HG02885 (cell line): Measurements from ENCODE around the gene CACNA1G.
A peak's percentile ranks its signal among the peaks of the same experiment; 100 is the strongest.

ENCODE experiments used
- ATAC-seq: cut with Tn5 transposase; IDR thresholded peaks from one replicate; pipeline ENCODE4 v1.9.1; 2021; ENCODE audit warnings: mild to moderate bottlenecking; ENCODE audit not compliant: unreplicated experiment, poor library complexity

The CACNA1G gene

DNA sequence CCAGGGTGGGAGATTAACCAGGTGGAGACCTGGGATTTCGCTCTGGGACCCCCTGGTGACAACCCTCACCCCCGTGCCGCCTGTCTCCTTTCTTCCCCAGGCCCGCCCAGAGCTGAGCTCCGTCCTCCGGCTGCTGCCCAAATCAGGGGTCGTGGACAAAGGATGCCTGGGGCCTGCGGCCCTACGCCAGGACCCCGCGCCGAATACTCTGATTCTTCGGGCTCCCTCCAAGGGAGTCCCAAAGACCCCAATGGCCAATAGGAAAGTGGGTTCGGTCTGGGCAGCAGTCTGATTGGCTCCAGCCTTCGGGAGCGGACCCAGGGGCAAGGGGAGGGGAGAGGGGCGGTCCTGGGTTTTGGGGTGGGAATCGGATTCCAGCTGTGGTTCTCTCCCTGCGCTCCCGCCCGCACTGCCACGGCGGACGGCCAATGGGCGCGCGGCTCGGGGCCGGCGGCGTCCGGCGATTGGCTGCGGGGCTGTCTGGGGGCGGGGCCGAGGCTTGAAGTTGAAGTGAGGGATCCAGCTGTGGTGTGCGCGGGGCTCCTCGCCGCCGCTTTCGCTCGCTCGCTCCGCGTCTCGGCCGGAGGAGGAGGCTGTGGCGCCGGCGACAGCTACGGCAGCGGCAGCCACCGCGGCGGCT, at the start of gene CACNA1G:
CACNA1G (plus strand) TSS at position 531 of the 640 bp plus-strand sequence. CDS start 745 bp downstream, outside the sequence.
- peak; percentile 95 for ATAC-seq

DNA sequence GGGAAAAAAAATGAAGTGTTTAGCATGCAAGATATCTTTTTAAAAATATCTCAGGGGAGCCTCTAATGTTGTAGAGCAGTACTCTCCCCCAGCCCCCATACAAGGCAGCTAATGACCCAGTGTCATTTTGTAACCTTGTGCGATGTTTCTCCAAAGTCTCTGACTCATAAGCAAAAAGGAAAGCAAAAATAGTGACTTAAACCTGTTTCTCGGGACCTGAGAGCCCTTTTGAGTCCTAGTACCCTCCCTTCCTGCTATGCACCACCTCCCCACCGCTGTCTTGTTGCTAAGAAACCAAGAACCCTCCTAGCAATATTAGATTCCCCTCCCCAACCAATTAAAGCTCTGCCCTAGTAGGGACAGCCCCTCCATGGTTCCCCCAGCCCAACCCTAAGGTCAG, 49.5 kb upstream of the CACNA1G start:
- ATAC-seq: peak; percentile 69

DNA sequence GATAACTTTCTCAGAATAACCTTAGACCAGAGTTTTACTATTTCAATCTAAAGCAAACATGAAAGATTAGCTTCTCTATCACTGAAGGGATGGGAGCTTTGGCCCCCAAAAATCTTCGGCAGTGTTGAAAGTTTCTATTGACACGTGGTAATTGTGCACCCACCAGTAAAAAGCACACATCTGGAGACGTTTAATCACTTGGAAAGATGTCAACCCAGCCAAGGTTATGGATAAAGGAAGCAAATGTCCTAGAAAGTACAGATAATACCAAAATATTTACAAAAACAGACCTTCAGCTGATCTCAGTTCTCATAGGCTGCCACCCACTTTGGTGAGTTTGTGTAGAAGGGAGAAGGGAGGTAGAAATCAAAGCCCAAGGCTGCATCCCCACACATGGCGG, 47.0 kb upstream of the CACNA1G start:
- no peak for ATAC-seq

DNA sequence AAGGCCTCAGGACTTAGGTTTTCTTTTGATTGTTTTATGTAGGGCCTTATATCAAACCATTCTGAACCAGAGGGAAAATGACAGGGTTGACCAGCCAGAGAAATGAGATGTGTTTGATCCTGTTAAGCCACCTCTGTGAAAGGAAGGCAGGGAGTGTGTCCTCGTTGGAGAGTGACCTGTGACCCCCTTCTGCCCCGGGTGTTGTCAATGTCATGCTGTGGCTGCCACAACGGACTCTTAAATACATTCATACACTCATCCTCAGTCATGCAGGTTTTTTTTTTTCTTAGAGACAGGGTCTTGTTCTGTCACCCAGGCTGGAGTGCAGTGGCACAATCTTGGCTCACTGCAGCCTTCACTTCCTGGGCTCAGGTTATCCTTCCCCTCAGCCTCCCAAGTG, 46.1 kb upstream of the CACNA1G start:
- ATAC-seq: no peak

DNA sequence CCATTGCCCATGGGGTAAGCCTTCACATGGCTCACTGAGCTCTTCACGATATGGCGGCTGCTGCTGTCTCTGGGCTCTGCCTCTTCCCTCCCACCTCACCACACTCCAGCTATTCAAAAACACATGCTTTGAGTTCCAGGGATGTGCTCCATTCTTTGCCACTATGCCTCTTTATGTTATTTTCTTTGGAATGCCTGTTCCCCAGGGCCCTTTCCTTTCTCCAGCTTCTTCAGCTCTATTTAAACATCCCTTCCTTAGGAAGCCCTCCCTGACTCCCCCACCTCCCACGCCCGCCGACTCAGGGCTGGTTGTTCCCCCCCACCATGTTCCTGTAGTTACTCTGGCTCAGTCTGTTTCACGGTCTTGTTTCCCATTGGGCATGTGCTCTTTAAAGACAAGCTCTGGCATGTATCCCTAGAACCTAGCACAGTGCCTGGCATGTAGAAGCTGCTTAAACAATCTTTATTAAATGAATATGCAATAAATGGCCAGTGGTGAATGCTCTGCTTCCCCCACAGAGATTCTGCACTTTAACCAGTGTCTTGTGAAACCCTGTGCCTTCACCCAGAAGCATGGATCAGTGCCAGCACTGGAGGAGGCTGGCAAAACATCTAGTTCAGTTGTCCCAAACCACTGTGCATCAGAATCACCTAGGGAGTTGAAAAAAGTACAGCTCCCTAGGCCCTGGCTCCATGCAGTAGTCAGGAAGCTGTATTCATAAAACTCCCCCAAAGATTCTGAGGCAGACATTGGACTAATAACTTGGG, 45.4 kb upstream of the CACNA1G start:
- no peak for ATAC-seq

DNA sequence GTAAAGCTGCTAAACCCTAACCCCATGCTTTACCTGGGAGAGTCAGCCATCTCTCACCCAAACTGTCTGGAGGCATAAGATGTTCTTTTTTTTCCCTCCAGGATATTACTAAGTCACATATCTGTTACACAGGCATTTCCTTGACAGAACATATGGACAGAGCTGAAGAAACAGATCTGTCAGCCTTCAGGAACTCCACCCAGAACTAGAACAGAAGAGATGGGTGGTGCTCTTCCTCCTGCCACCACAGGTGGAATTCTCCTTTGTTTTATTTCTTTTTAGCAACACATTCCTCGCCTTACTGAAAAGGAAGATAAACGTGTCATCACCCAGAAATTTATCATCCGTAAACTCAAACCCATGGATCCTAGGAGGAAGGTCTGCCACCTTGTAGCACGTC, 43.5 kb upstream of the CACNA1G start:
- no peak for ATAC-seq

DNA sequence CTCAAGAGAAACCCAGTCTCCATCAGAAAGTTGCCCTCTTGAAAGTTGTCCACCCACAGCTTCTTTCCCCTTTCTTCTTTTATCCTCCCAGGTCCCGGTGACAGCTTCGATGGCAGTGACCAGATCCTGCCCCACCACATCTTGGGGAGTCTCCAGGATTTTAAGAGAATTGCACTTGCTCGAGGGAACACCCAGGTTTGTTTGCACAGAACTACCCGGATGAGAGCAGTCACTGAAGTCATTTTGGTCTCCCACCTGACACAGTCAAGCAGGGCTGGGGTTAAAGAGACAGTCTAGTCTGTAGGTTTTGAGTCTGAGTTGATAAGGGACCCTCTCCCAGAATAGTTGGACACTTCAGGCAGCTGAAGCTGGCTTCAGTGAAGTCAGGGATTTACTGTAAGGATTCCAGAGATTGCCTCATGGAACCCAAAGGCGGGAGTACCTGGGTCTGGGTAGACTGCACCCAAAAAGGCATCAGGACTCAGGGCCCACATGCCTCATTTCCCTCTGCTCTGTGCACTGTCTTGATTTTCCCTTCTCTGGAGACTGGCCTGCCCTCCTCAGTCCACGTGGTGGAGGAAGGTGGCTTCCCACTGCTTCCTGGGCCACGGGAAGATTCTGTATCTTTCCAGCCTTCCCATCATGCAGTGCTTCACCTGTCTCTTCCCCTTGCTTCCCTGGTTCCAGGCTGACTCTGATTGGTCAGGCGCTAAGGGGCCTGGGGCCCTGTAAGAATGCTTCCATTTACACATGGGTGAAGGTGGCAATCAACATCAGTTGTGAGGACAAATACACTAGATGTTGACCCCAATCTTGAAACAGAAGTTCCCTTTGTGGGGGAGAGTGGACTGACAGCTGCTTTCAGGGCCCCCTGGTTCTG, 42.8 kb upstream of the CACNA1G start:
- no peak for ATAC-seq

DNA sequence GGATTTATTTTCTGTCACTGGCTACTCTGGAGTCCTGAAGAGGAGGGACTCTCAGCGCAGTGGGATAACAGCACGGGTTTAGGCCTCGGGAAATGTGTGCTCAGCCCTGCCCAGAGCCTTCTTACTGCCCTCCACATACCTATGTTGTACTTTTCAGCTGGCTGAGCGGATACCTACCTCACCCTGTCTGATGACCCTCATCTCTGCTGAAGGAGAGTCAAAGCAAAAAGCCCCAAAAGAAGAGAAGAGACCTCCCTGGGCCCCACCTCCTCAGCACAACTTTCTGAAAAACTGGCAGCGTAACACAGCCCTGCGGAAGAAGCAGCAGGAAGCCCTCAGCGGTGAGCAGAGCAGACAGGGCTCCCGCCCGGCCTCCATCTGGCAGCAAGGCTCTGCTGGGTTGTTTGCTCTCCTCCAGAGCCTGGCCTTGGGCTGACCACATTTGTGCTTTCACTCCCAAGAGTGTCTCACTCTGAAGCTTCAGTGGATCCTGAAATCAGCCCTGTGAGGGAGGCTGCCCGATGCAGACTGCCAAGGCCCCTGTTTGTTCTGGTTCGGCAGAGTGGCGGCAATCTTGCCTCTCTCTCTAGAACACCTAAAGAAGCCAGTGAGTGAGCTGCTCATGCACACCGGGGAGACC, 42.0 kb upstream of the CACNA1G start:
- no peak for ATAC-seq

DNA sequence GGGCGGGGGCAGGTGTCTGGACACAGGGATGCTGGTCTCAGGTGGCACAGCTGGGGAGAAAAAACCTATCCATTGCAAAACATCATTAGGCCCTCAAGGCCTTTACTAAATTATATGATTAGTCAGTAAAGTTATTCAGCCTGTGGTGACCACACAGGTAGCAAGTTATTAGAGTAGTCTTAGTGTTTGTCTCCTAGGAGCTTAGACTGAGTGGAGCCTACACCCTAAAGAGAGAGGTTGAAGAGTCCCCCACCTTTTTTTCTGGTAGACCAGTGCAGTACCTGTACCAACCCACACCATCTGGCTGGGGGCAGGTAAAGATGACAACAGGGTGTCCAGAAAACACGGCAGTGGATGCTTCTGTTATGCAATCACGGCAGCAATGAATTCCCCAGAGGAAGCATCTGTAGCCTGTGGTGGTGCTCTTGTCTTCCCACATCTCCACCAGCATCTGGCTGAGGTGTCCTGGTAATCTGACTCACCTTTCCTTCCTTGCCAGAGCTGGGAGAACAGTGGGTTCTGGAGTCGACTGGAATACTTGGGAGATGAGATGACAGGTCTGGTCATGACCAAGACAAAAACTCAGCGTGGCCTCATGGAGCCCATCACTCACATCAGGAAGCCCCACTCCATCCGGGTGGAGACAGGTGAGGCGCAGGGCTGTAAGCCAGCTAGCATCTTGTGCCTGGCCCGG, 41.2 kb upstream of the CACNA1G start:
- no peak for ATAC-seq

DNA sequence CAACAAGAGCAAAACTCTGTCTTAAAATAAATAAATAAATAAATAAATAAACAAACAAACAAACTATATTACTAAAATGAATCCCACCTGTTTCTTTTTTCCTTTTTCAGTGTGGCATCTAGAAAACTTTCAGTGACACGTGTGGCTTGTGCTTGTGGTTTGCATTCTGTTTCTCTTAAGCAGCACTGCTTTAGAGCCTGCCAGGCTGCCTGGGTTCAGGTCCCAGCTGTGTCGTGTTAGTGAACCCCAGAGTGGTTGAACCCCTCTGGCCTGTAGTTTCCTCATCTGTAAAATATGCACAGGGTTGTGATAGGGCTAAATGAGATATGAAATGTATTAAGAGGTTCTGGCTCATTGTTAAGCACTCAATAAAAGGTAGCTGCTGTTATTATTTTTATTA, 40.0 kb upstream of the CACNA1G start:
- no peak for ATAC-seq

DNA sequence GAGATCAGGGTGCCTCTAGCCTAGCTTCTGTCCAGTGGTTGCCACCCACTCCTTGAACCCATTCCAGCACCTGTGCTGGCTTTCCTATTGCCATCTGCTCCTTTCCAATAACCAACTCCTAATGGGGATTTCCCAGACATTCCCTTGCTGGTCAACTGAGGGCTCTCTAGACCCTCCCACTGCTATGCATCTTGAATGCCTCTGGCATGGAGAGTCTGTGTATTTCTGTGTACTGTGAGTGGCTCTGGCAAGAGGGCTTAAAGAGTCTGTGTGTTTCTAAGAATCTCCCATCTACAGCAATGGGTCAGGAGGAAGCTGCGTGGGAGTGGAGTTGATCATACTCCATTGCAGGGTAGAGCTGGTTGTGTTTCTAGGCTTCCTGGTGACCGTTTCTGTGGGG, 39.0 kb upstream of the CACNA1G start:
- ATAC-seq: no peak

DNA sequence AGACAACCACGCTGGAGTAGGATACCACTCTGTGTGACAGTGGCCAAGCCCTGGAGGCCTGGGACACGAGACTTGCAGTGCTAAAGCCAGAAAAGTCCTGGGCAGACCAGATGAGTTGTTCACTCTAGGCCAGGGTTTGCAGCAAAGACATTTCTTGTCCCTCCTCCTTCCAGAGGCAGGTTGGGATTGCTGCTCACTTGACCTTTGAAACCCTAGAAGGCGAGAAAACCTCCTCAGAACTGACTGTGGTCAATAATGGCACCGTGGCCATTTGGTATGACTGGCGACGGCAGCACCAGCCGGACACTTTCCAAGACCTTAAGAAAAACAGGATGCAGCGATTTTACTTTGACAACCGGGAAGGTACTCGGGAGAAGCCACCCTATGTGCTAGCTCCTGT, 37.7 kb upstream of the CACNA1G start:
- no peak for ATAC-seq

DNA sequence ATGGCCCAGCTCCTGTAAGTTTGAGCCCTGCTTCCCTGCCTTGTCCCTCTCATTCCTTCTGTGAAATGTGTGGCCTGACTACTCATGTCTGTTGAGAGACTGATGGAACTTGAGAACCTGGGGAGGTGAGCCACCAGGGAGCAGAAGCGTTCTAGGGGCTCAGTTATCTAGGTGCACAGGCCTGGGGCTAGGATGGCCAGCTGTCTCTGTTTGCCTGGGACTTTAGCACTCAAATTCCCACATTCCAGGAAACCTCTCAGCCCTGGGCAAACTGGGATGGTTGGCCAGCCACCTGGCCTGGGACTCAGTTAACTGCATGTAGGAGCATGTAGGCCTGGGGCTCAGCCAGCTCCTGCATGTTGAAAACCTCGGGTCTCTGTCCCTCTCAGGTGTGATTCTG, 37.3 kb upstream of the CACNA1G start:
- ATAC-seq: no peak

DNA sequence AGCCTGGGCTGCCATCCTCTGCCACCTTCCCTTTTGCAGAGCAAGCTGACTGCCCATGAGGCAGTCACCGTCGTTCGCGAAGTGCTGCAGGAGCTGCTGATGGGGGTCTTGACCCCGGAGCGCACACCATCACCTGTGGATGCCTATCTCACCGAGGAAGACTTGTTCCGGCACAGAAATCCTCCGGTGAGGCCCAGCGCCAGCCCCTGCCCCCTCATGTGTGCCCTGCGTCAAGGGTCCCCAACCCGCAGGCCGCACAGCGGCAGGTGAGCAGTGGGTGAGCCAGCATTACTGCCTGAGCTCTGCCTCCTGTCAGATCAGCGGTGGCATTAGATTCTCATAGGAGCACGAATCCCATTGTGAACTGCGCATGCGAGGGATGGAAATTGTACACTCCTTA, 35.7 kb upstream of the CACNA1G start:
- ATAC-seq: no peak

DNA sequence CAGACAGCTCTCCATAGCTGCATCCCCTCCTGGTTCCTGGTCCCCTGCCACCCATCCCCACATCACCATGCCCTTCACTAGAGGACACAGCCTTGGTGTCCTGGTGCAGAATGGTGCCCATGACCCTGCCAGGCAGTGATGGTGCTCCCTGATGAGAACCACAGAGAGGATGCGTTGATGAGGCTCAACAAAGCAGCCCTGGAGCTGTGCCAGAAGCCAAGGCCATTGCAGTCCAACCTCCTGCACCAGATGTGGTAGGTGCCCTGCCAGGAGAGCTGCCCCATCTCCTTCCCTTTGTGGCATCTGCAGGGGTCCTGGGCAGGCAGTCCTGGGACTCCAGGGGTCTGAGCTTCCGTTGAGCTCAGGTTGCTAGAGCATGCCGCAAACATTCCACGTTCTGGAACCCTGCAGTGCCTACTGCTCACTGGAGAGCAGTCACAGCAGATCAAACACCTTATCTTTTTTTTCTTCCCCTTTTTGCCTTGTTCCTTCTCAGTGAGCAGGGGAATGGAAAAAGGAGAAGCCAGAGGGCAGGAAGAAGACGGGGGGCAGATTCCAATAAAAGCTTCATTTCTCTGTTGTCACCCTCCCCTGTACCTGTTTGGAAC, 33.3 kb upstream of the CACNA1G start:
- ATAC-seq: no peak

DNA sequence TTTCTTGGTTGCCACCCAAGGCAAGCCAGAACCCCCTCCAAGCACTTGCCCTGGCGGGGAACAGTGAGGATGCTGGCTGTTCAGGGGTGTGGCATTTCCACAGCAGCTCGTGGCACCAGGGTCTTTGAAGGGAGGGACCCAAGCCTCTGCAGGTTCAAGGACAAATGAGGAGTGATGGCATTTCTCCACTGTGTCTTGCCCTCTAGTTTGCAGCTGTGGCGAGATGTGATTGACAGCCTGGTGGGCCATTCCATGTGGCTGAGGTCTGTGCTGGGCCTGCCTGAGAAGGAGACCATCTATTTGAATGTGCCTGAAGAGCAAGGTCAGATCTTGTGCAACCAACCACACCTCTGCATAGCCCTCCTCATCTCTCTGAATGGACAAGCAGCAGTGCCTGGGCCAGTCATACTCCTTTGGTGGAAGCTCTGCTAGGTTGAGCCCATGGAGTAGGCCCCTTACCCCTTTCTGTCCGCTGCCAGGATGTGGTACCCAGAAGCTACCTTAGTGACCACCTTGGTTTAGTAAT, 32.5 kb upstream of the CACNA1G start:
- no peak for ATAC-seq

DNA sequence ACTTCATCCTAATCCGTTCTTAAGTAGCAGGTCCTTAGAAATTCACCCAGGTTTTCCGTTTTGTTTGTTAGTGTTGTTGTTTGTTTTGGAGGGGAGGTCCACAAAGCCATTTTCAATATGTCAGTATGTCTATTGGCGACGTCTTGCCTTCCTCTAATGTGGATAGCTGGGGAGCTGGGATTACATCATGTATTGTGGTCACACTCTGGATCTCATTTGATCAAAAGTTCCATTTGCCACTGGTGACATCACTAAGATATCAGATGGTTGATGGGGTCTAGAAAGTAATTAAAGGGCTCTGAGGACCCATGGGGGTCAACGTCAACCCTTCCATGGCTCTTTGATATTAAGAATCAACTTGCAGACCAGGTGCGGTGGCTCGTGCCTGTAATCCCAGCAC, 30.7 kb upstream of the CACNA1G start:
- no peak for ATAC-seq

DNA sequence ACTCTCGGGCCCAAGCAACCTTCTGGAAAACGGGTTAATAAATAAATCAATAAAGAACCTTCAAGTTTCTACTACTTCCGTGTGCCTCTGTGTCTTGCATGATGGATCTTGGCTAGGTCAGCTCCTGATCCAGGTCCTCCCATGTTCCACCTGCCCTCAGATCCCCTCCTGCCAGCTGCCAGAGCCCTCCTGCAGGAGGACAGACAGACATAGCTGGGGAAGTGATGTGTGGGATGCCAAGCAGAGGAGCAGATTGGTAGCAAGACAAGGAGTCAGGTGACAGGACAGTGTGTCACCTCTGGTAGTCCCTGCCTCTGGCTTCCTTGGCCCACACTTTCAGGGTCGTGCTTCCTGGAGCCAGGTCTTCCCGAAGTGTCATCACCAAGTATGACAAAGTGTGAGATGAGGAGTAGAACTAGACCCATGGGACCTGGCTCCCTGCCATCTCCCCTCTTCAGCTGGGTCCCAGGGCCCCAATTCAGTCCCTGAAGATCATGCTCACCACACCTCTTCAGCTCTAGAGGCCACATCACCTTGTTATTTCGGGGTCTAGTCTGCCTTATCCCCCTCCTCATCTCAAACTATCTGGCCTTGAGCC, 29.0 kb upstream of the CACNA1G start:
- no peak for ATAC-seq

DNA sequence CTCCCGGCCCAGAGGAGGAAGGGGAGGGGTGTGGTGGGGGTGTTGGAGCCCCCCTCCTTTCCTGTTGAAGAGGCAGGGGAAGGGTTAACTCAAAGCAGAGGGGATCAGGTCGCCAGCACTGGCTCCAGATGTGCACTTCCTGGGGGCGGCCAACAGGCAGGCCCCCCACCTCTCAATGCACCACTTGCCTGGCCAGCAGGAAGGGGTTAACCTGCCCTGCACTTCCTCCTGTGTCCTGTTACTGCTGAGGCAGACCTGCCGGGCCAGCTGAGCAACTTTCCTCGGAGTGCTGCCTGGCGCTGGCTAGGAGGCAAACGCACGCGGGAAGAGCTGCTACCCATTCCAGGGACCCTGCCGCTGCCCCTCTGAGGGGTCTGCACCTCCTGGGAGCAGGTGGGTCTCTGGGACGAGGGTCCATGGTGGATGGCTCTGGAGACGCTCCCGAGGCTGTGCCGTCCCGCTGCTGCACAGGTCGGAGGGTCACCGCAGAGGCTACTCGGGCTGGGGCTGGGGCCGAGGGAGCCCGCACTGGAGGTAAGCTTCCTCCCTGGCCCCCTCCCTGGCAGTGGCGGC, 28.0 kb upstream of the CACNA1G start, which contains the start of gene EPN3:
EPN3 (plus strand) TSS at position 284 of the 573 bp plus-strand sequence. CDS start 3,822 bp downstream, outside the sequence.
- ATAC-seq: no peak
